GM18951 (cell line): ENCODE measurements around the gene TOP3B.

Experiments
- POLR2A ChIP-seq: IDR thresholded peaks from 4 replicates; pipeline ENCODE4 v1.6.1; 2011; ENCODE audit warnings: mild to moderate bottlenecking; ENCODE audit not compliant: insufficient read length, insufficient read depth; ENCODE audit errors: extremely low read depth
- in situ Hi-C: fragments of 300-500 bp; cut with MboI; formaldehyde crosslinking; loops from one replicate; pipeline ENCODE4 v1.12.0; 2022; ENCODE audit warnings: low sequenced_read_pairs, mixed read lengths, inconsistent platforms; ENCODE audit not compliant: unreplicated experiment

TOP3B gene

GRCh38 chr22:22001664-22002525, 19.3 kb upstream of the TOP3B start:
- in situ Hi-C loops: no loop called here
- TF ChIP-seq POLR2A: no peak

GRCh38 chr22:21998595-21999247, 16.1 kb upstream of the TOP3B start:
- no peak for TF ChIP-seq POLR2A
- in situ Hi-C loops: no loop called here

GRCh38 chr22:21996175-21996720, 13.7 kb upstream of the TOP3B start:
- in situ Hi-C loops: no loop called here
- TF ChIP-seq POLR2A: no peak

- in situ Hi-C loops: no loop called here
- no peak for TF ChIP-seq POLR2A
Measured at GRCh38 chr22:21995660-21996059, 13.1 kb upstream of the TOP3B start.

GRCh38 chr22:21994881-21995444, 12.4 kb upstream of the TOP3B start:
- in situ Hi-C loops: no loop called here
- no peak for TF ChIP-seq POLR2A

GRCh38 chr22:21992593-21993237, 10.1 kb upstream of the TOP3B start:
- no peak for TF ChIP-seq POLR2A
- in situ Hi-C loops: no loop called here

- TF ChIP-seq POLR2A: no peak
- in situ Hi-C loops: no loop called here
Measured at GRCh38 chr22:21991774-21992173, 9.2 kb upstream of the TOP3B start.

- in situ Hi-C loops: no loop called here
- no peak for TF ChIP-seq POLR2A
Measured at GRCh38 chr22:21991304-21991596, 8.7 kb upstream of the TOP3B start.

- TF ChIP-seq POLR2A: no peak
- in situ Hi-C loops: no loop called here
Measured at GRCh38 chr22:21990445-21991303, 8.1 kb upstream of the TOP3B start.

GRCh38 chr22:21989049-21989448, 6.5 kb upstream of the TOP3B start:
- no peak for TF ChIP-seq POLR2A
- in situ Hi-C loops: no loop called here

- in situ Hi-C loops: no loop called here
- no peak for TF ChIP-seq POLR2A
Measured at GRCh38 chr22:21985214-21985613, 2.6 kb upstream of the TOP3B start.

GRCh38 chr22:21984793-21985192, 2.2 kb upstream of the TOP3B start:
- in situ Hi-C loops: no loop called here
- TF ChIP-seq POLR2A: no peak

- in situ Hi-C loops: no loop called here
- no peak for TF ChIP-seq POLR2A
Measured at GRCh38 chr22:21981874-21982273, 713 bp downstream of the TOP3B start.

GRCh38 chr22:21980547-21980946, 2.0 kb downstream of the TOP3B start:
- no peak for TF ChIP-seq POLR2A
- in situ Hi-C loops: no loop called here
